Measurements from ENCODE around the gene MME.

MME gene
- 0 to 0.85 (median 0.07) reads per million in 9 experiments for total RNA-seq

DNA sequence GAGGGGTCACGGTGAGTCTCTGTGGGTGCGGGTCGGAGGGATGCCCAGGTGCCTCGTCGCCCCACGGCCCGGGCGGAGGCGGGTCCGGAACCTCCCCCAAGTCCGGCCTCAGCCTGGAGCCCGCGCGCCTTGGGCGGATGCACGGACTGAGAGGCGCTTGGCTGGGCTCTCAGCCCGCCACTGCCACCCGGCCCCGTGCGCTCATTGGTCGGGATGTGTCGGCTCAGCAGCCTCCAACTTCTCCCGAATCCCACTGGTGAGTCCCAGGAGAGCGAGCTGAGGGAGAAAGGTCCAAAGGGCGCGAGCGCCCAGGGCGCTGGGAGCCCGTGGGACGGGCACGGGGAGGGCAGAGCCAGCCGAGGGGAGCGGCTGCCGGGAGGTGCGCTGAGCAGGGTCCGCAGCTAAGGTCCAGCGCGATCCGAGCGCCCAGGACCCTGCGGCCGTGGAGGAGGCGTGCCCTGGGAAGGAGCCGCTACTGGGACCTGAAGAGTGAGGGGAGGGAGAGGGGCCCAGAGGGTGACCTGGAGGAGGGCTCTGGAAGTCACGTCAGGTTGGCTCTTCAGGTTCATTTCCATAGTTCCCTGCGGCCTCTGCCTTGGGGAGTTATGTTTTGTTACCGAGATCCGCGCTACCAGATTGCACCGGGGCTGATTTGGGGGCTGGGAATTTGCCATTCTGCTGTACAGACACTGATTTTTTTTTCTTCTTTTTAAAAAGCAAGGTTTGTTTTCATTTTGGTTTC, at the start of gene MME:
MME (plus strand) TSS at position 574 of the 742 bp plus-strand sequence. CDS start 3,849 bp downstream, outside the sequence.
- Mint-ChIP-seq H3K9me3 (peaks cover 0 to 2% of the 10 kb centered on the region in 2 donors), H3K4me1 (ENCODE audit: low read depth in 2 of 2) (peaks cover 3 to 9% of the 10 kb centered on the region in 2 donors), H3K36me3 (ENCODE audit: insufficient read depth) (no peaks in the 10 kb centered on the region), H3K27me3 (peaks cover 36 to 37% of the 10 kb centered on the region in 2 donors), H3K27ac (no peak within 1 kb of the TSS), H3K4me3 (peak within 1 kb of the TSS; percentile 58 to 74)
- ATAC-seq (replicated peaks) (no peak), DNase-seq (no peak)

DNA sequence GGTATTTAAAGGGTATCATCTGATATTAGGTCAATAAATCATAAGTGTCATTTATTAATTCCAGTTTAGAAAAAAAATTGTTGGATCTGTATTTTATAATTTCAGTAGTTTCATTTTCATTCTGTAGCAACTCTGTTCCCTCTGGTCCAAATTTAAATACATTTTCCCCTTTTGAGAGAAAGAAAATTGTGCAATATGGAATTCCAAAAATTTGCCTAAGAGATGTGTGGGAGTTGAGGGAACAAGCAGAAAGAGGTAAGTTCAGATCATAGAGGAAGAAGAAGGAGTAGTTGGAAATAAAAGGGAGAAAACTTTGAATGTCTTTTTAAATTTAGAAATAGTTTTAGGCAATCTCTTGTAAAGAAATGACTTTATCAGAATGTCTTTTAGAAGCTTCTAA, 48.9 kb upstream of the MME start:
- Mint-ChIP-seq H3K27me3 (no peaks in the 10 kb centered on the region), H3K4me1 (ENCODE audit: low read depth in 2 of 2) (no peaks in the 10 kb centered on the region), H3K36me3 (ENCODE audit: insufficient read depth) (no peaks in the 10 kb centered on the region), H3K4me3 (no peak overlapping the region), H3K9me3 (peaks cover 1 to 15% of the 10 kb centered on the region in 2 donors), H3K27ac (no peak overlapping the region)
- DNase-seq: no peak
- no peak for ATAC-seq (replicated peaks)

DNA sequence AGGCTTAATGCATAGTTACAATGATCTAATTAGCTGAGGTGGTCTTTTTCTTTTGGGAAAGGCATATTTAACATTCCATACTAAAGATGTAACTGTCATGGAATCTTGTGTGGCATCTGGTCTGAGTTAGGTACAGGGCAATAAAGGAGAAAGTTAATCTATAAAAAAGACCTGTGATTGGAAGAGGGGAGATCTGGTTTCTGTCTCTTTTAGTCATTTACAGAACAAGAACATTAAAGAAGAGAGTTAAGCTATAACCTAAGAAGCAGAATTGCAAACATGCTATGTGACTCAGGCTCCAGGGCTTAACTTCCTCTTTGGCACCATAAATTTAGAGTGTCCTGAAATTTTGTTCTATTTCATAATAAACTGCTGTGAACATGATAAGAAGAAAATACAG, 47.2 kb upstream of the MME start:
- no peak overlapping the region for H3K4me3 Mint-ChIP-seq
- ATAC-seq (replicated peaks): no peak
- H3K27ac Mint-ChIP-seq: no peak overlapping the region
- no peaks in the 10 kb centered on the region for H3K4me1 Mint-ChIP-seq (ENCODE audit: low read depth in 2 of 2)
- no peak for DNase-seq
- no peaks in the 10 kb centered on the region for H3K27me3 Mint-ChIP-seq
- peaks cover 6 to 21% of the 10 kb centered on the region in 2 donors for H3K9me3 Mint-ChIP-seq
- H3K36me3 Mint-ChIP-seq (ENCODE audit: insufficient read depth): no peaks in the 10 kb centered on the region

GRCh38 chr3:155034786-155035185, 45.3 kb upstream of the MME start:
- Mint-ChIP-seq H3K9me3 (peaks cover 9 to 24% of the 10 kb centered on the region in 2 donors), H3K4me3 (no peak overlapping the region), H3K4me1 (ENCODE audit: low read depth in 2 of 2) (no peaks in the 10 kb centered on the region), H3K27ac (no peak overlapping the region), H3K36me3 (ENCODE audit: insufficient read depth) (no peaks in the 10 kb centered on the region), H3K27me3 (no peaks in the 10 kb centered on the region)
- DNase-seq: no peak
- no peak for ATAC-seq (replicated peaks)

GRCh38 chr3:155035553-155035952, 44.6 kb upstream of the MME start:
- Mint-ChIP-seq H3K27ac (no peak overlapping the region), H3K4me1 (ENCODE audit: low read depth in 2 of 2) (no peaks in the 10 kb centered on the region)
- no peak for ATAC-seq (replicated peaks)

GRCh38 chr3:155037508-155038202, 42.5 kb upstream of the MME start:
- no peaks in the 10 kb centered on the region for H3K4me1 Mint-ChIP-seq (ENCODE audit: low read depth in 2 of 2)
- H3K36me3 Mint-ChIP-seq (ENCODE audit: insufficient read depth): no peaks in the 10 kb centered on the region
- no peak for ATAC-seq (replicated peaks)

More at GRCh38 chr3:155035553-155035952, 44.6 kb upstream of the MME start:
- no peak for DNase-seq
- H3K9me3 Mint-ChIP-seq: peaks cover 9 to 24% of the 10 kb centered on the region in 2 donors
- no peaks in the 10 kb centered on the region for H3K27me3 Mint-ChIP-seq
- H3K4me3 Mint-ChIP-seq: no peak overlapping the region
- H3K36me3 Mint-ChIP-seq (ENCODE audit: insufficient read depth): no peaks in the 10 kb centered on the region

DNA sequence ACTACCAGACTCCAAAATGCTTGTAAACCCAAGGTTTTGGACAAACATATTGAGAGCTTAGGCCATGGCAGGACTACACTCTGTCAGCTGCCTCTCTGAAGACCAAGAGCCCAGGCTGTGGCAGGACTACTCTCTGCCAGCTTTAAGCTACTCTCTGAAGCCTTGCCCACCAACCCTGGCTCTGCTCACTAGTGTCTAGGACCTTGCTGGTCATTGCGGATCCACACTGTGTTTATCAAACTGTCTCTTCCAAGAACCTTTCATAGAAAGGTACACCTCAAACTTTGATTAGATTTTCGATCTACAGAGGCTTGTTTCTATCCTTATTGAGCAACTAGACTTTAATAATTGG, 41.9 kb upstream of the MME start:
- Mint-ChIP-seq H3K36me3 (ENCODE audit: insufficient read depth) (no peaks in the 10 kb centered on the region), H3K4me1 (ENCODE audit: low read depth in 2 of 2) (no peaks in the 10 kb centered on the region), H3K27me3 (no peaks in the 10 kb centered on the region), H3K9me3 (peaks cover 9 to 24% of the 10 kb centered on the region in 2 donors), H3K4me3 (no peak overlapping the region), H3K27ac (no peak overlapping the region)
- no peak for ATAC-seq (replicated peaks)
- DNase-seq: no peak

More at GRCh38 chr3:155037508-155038202, 42.5 kb upstream of the MME start:
- Mint-ChIP-seq H3K27ac (no peak overlapping the region), H3K4me3 (no peak overlapping the region), H3K9me3 (peaks cover 9 to 24% of the 10 kb centered on the region in 2 donors), H3K27me3 (no peaks in the 10 kb centered on the region)
- no peak for DNase-seq

DNA sequence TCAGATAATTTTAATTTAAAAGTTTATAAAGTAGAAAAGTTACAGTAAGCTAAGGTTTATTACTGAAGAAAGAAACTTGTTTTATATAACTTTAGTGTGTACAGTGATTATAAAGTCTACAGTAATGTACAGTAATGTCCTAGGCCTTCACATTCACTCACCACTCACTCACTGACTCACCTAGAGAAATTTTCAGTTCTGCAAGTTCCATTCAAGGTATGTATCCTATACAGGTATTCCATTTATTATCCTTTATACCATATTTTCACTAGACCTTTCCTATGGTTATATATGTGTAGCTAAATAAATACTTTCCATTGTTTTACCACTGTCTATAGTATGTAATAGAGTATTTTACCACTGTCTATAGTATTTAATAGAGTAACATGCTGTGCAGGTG, 33.2 kb upstream of the MME start:
- Mint-ChIP-seq H3K9me3 (peaks cover 0 to 9% of the 10 kb centered on the region in 2 donors), H3K27ac (no peak overlapping the region), H3K36me3 (ENCODE audit: insufficient read depth) (no peaks in the 10 kb centered on the region), H3K27me3 (no peaks in the 10 kb centered on the region), H3K4me1 (ENCODE audit: low read depth in 2 of 2) (no peaks in the 10 kb centered on the region), H3K4me3 (no peak overlapping the region)
- no peak for DNase-seq
- no peak for ATAC-seq (replicated peaks)

DNA sequence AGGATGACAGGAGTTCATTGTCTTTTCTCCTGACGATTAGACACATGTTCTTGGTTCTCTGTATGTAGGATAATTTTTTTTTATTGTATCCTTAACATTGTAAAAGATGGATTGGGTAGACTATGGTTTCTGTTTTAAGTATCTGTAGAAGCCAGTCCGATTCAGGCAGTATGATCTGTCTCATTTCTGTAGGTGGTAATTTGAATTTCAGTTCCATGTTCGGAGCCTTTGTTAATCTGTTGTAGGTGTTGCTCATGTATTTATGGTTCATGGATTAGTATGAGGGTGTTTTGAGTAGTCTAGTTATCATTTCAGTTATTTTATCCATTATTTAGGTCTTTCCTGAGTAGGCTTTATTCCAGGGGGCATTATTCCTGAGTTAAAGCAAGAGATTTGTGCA, 32.4 kb upstream of the MME start:
- H3K27me3 Mint-ChIP-seq: no peaks in the 10 kb centered on the region
- no peaks in the 10 kb centered on the region for H3K4me1 Mint-ChIP-seq (ENCODE audit: low read depth in 2 of 2)
- H3K36me3 Mint-ChIP-seq (ENCODE audit: insufficient read depth): no peaks in the 10 kb centered on the region
- H3K9me3 Mint-ChIP-seq: peaks cover 0 to 9% of the 10 kb centered on the region in 2 donors
- ATAC-seq (replicated peaks): no peak
- H3K27ac Mint-ChIP-seq: no peak overlapping the region
- DNase-seq: no peak
- H3K4me3 Mint-ChIP-seq: no peak overlapping the region

GRCh38 chr3:155049959-155050358, 30.2 kb upstream of the MME start:
- H3K27ac Mint-ChIP-seq: no peak overlapping the region
- H3K36me3 Mint-ChIP-seq (ENCODE audit: insufficient read depth): no peaks in the 10 kb centered on the region
- H3K27me3 Mint-ChIP-seq: no peaks in the 10 kb centered on the region
- peaks cover 0 to 9% of the 10 kb centered on the region in 2 donors for H3K9me3 Mint-ChIP-seq
- H3K4me1 Mint-ChIP-seq (ENCODE audit: low read depth in 2 of 2): no peaks in the 10 kb centered on the region
- no peak overlapping the region for H3K4me3 Mint-ChIP-seq
- no peak for ATAC-seq (replicated peaks)
- DNase-seq: no peak

DNA sequence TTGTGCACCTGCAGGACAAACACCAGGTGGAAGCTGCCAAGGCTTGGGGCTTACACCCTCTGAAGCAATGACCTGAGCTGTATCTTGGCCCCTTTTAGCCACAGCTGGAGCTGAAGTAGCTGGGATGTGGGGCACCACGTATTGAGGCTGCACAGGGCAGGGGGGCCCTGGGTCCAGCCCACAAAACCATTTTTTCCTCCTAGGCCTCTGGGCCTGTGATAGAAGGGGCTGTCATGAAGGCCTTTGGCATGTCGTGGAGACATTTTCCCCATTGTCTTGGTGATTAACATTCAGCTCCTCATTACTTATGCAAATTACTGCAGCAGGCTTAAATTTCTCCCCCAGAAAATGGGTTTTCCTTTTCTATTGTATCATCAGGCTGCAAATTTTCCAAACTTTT, 27.6 kb upstream of the MME start:
- Mint-ChIP-seq H3K4me3 (no peak overlapping the region), H3K4me1 (ENCODE audit: low read depth in 2 of 2) (no peaks in the 10 kb centered on the region), H3K27ac (no peak overlapping the region), H3K36me3 (ENCODE audit: insufficient read depth) (no peaks in the 10 kb centered on the region), H3K27me3 (no peaks in the 10 kb centered on the region), H3K9me3 (peaks cover 0 to 9% of the 10 kb centered on the region in 2 donors)
- DNase-seq (no peak), ATAC-seq (replicated peaks) (no peak)

DNA sequence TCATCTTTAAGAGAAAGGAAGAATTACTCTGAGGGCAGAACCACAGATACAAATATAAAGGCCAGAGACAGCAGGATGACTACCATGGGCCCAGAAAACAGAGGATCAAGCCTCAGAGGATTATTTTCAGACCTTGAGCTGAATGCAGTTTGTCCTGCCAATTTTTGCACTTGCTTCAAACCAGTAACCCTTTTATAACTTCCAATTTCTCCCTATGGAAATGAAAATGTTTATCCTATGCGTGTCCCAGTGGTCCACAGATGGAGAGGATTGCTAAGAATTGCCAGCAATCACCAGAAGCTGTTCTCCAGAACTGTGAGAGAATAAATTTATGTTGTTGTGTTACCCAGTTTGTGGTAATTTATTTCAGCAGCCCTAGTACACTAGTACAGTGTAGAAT, 26.4 kb upstream of the MME start:
- no peaks in the 10 kb centered on the region for H3K4me1 Mint-ChIP-seq (ENCODE audit: low read depth in 2 of 2)
- no peak overlapping the region for H3K27ac Mint-ChIP-seq
- DNase-seq (no peak), ATAC-seq (replicated peaks) (no peak)
- H3K4me3 Mint-ChIP-seq: no peak overlapping the region
- peaks cover 0 to 9% of the 10 kb centered on the region in 2 donors for H3K9me3 Mint-ChIP-seq
- no peaks in the 10 kb centered on the region for H3K27me3 Mint-ChIP-seq
- no peaks in the 10 kb centered on the region for H3K36me3 Mint-ChIP-seq (ENCODE audit: insufficient read depth)

- Mint-ChIP-seq H3K9me3 (peaks cover 0 to 6% of the 10 kb centered on the region in 2 donors), H3K4me1 (ENCODE audit: low read depth in 2 of 2) (no peaks in the 10 kb centered on the region), H3K27ac (no peak overlapping the region), H3K4me3 (no peak overlapping the region), H3K36me3 (ENCODE audit: insufficient read depth) (peaks cover 3% of the 10 kb centered on the region), H3K27me3 (no peaks in the 10 kb centered on the region)
- DNase-seq (no peak), ATAC-seq (replicated peaks) (no peak)
These were observed 15.2 kb upstream of the MME start for GRCh38 chr3:155064920-155065319.

DNA sequence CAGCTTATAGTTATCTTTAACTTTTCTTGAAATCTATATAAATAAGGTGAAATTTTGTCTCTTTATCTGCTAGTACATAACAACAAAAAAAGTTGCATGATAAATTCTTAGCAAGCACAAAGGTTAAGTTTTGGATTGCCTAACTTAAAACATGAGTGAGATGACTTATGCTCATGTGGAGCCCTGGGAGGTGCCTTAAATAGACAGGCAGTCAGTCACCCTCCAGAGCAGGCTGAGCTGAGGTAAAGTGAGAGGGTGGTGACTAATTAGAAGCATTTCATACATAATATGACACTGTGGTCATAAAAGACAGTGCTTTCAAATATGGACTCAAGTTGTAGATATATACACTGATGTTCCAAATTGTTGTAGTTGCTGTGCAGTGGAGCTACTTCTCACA, 14.6 kb upstream of the MME start:
- H3K27me3 Mint-ChIP-seq: no peaks in the 10 kb centered on the region

More for the DNA sequence above, 14.6 kb upstream of the MME start:
- no peak overlapping the region for H3K4me3 Mint-ChIP-seq
- no peaks in the 10 kb centered on the region for H3K4me1 Mint-ChIP-seq (ENCODE audit: low read depth in 2 of 2)
- peaks cover 3% of the 10 kb centered on the region for H3K36me3 Mint-ChIP-seq (ENCODE audit: insufficient read depth)
- ATAC-seq (replicated peaks) (no peak), DNase-seq (no peak)
- no peak overlapping the region for H3K27ac Mint-ChIP-seq
- H3K9me3 Mint-ChIP-seq: peaks cover 0 to 5% of the 10 kb centered on the region in 2 donors

All from effector memory CD8-positive, alpha-beta T cell (primary cell).